Activated naive CD8-positive, alpha-beta T cell treated with anti-CD3 and anti-CD28 coated beads, Interleukin-2, amount 10 ng/mL, durations not matched to agents 7 days and 5 days (primary cell): ENCODE results near the gene MAN1A1. TPM values are rescaled to one million over a fixed set of nuclear protein-coding genes. Genes with fewer than 3 reads are reported as not detected.

Experiments used
- ATAC-seq: fragments of 150-1000 bp; cut with Tn5 transposase; one replicate; pipeline ENCODE4 v1.10.0; 2021; ENCODE audit warnings: low read depth, moderate library complexity
- POLR2A ChIA-PET: fragments of 350-600 bp; sonication (Branson Sonifier 250); formaldehyde crosslinking; loops from one replicate; lab custom pipeline; 2021; ENCODE audit warnings: antibody characterized with exemption; lab: Charles Lee
- DNase-seq: peaks from one replicate; pipeline ENCODE4 v3.0.0; 2021
- H3K27ac Mint-ChIP-seq: one replicate; pipeline ENCODE4 v1.8.0; 2022; ENCODE audit warnings: mild to moderate bottlenecking, mixed read lengths
- H3K27me3 Mint-ChIP-seq: one replicate; pipeline ENCODE4 v1.8.0; 2022; ENCODE audit warnings: mild to moderate bottlenecking, moderate library complexity, mixed read lengths
- H3K36me3 Mint-ChIP-seq: one replicate; pipeline ENCODE4 v1.8.0; 2021; ENCODE audit warnings: mild to moderate bottlenecking, mixed read lengths
- H3K4me1 Mint-ChIP-seq: one replicate; pipeline ENCODE4 v1.8.0; 2021; ENCODE audit warnings: mixed read lengths
- H3K4me3 Mint-ChIP-seq: one replicate; pipeline ENCODE4 v1.8.0; 2022; ENCODE audit warnings: mild to moderate bottlenecking, moderate library complexity, mixed read lengths
- H3K9me3 Mint-ChIP-seq: one replicate; pipeline ENCODE4 v1.8.0; 2021; ENCODE audit warnings: mixed read lengths
- total RNA-seq, 2 experiments: library from RNA; stranded (reverse); gene quantifications; one replicate each; pipeline ENCODE4 v1.2.3, GENCODE V29; 2021

Gene MAN1A1
- total RNA-seq, 2 experiments from 2014 or later = 19.2 to 19.5 TPM

DNA sequence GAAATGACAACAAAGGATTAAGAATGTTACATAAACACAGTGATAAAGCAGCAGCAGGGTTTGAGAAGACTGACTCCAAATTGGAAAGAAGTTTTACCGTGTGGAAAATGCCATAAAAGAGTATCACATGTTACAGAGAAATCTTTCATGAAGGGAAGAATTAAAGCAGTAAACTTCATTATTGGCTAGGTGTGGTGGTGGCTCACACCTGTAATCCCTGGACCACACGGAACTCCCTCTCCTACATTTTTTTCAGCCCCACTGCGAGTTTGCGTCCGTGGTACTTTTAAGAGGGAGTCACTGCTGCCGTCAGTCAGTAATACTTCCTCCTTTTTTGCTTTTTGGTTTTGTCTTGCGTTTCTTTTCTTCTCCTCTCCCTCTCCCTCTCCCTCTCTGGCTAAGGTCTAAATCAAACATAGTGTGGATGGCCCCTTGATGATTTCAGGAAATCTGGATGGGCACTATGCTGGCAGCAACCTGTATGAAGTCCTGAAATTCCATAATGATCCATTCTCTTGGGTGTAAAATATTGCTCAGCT is 112.3 kb downstream of the MAN1A1 start:
- no peaks in the 10 kb centered on the region for H3K4me1 Mint-ChIP-seq
- no peak overlapping the region for H3K4me3 Mint-ChIP-seq
- H3K27ac Mint-ChIP-seq = no peak overlapping the region
- POLR2A ChIA-PET = no interaction called here
- peaks cover 25% of the 10 kb centered on the region for H3K36me3 Mint-ChIP-seq
- H3K27me3 Mint-ChIP-seq = no peaks in the 10 kb centered on the region
- H3K9me3 Mint-ChIP-seq = no peaks in the 10 kb centered on the region
- no peak for DNase-seq
- no peak for ATAC-seq

DNA sequence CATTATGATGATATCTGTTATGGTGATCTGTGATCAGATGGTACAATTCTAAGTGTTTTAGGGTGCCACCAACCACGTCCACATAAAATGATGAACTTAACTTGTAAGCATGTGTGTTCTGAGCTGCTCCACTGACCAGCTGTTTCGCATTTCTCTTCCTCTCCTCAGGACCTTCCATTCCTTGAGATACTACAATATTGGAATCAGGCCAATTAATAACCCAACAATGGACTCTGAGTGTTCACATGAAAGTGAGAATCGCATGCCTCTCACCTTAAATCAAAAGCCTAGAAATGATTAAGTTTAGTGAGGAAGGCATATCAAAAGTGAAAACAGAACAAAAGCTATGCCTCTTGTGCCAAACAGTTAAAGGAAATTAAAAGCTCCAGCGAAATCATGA is 114.6 kb downstream of the MAN1A1 start:
- H3K27me3 Mint-ChIP-seq = no peaks in the 10 kb centered on the region
- H3K27ac Mint-ChIP-seq = no peak overlapping the region
- POLR2A ChIA-PET = no interaction called here
- H3K9me3 Mint-ChIP-seq = no peaks in the 10 kb centered on the region
- no peak for ATAC-seq
- no peaks in the 10 kb centered on the region for H3K4me1 Mint-ChIP-seq
- peaks cover 33% of the 10 kb centered on the region for H3K36me3 Mint-ChIP-seq
- no peak overlapping the region for H3K4me3 Mint-ChIP-seq
- no peak for DNase-seq

DNA sequence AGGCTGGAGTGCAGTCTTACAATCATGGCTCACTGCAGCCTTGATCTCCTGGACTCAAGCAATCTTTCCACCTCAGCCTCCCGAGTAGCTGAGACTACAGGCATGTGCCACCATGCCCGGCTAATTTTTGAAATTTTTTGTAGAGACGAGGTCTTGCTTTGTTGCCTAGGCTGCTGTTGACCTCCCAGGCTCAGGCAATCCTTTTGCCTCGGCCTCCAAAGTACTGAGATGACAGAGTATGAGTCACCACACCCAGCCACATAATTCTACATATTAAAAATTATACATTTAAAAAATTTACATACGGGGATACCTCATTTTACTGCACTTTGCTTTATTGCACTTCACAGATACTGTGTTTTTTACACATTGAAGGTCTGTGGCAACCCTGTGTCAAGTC is 115.1 kb downstream of the MAN1A1 start:
- Mint-ChIP-seq H3K9me3 (no peaks in the 10 kb centered on the region), H3K4me1 (no peaks in the 10 kb centered on the region), H3K27ac (peak overlapping the region; percentile 23), H3K4me3 (no peak overlapping the region), H3K27me3 (no peaks in the 10 kb centered on the region), H3K36me3 (peaks cover 33% of the 10 kb centered on the region)
- DNase-seq = no peak
- POLR2A ChIA-PET = no interaction called here
- ATAC-seq = no peak

DNA sequence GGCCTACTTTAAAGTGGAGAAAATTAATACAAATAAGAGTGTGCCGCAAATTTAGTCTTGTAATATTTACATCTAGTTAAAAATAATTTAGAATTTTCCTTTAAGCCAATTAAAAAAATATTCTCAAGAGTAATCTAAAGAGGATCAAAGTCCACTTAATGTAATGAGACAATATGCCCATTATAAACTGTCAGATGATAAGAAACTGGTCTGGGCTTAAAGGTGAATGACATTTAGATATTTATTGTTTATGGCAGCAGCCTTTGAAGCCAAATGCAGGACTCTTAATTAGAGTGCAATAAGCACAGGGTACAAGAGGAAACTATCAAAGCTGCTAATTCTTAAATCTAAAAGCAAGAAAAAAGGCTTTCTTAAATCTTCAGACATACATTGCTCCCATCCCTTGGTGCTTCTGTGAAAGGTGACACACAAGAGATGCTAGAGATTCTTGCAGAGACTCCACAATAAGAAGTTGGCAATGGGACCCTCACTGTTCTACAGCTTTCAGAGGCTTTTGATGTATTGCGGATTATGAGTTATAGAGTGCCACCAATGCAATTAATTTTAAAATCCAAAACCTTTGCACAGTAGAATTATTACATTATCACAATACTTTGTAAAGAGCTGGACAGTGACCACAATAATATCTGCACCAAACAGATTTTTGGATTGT is 116.1 kb downstream of the MAN1A1 start:
- Mint-ChIP-seq H3K27me3 (no peaks in the 10 kb centered on the region), H3K27ac (no peak overlapping the region), H3K9me3 (no peaks in the 10 kb centered on the region), H3K36me3 (peaks cover 33% of the 10 kb centered on the region), H3K4me3 (no peak overlapping the region), H3K4me1 (no peaks in the 10 kb centered on the region)
- POLR2A ChIA-PET = no interaction called here
- no peak for DNase-seq
- no peak for ATAC-seq

DNA sequence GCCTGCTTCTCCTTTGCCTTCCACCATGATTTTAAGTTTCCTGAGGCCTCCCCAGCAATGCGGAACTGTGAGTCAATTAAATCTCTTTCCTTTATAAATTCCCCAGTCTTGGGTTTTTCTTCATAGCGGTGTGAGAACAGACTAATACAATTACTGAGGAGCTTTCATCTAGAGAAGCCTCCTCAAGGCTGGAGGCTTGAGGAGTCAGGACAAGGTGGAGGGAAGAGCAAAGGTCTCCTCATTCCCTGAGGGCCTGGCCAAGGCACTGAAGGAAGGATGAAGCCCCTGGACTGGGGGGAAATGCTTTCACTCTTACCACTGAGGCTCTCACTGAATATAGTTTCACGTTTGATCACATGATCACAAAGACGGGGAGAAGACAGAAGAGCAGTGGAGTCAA is 118.2 kb downstream of the MAN1A1 start:
- no peaks in the 10 kb centered on the region for H3K4me1 Mint-ChIP-seq
- ATAC-seq = no peak
- POLR2A ChIA-PET = no interaction called here
- H3K27ac Mint-ChIP-seq = no peak overlapping the region
- DNase-seq = no peak
- H3K36me3 Mint-ChIP-seq = peaks cover 23% of the 10 kb centered on the region
- no peak overlapping the region for H3K4me3 Mint-ChIP-seq
- H3K9me3 Mint-ChIP-seq = no peaks in the 10 kb centered on the region
- no peaks in the 10 kb centered on the region for H3K27me3 Mint-ChIP-seq

DNA sequence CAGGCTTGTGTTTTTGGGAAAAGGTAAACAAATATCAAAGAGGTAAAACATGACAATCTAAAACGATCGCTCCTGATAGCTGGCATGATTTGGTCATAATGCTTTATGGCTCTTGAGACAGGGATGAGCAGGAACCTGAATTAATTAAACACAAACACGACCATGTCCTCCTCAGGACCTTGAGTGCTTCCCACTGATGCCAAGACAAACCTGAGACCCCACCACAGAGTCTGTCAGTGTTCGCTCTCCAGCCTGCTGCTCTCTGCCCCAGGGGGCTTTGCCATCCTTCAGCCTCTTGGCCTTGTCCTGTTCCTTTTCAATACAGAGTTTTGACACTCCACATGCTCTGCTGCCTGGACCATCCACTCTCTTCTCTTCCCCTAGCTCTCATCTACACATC is 119.4 kb downstream of the MAN1A1 start:
- Mint-ChIP-seq H3K4me3 (no peak overlapping the region), H3K4me1 (no peaks in the 10 kb centered on the region), H3K36me3 (peaks cover 17% of the 10 kb centered on the region), H3K9me3 (no peaks in the 10 kb centered on the region), H3K27me3 (no peaks in the 10 kb centered on the region), H3K27ac (no peak overlapping the region)
- DNase-seq (no peak), ATAC-seq (no peak)
- POLR2A ChIA-PET = no interaction called here

DNA sequence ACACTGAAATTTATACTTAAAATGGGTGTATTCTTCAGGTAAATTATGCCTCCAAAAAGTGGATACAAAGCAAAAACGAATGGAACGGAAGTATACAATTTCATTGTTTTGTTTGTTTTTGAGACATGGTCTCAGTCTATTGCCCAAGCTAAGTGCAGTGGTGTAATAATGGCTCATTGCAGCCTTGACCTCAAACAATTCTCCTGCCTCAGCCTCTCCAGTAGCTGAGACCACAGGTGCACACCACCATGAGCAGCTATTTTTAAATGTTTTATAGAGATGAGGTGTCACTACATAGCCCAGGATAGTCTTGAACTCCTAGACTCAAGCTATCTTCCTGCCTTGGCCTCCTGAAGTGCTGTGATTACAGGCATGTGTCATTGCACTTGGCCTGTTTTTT is 122.2 kb downstream of the MAN1A1 start:
- Mint-ChIP-seq H3K27me3 (no peaks in the 10 kb centered on the region), H3K36me3 (peaks cover 12% of the 10 kb centered on the region), H3K9me3 (no peaks in the 10 kb centered on the region), H3K4me1 (peaks cover 3% of the 10 kb centered on the region), H3K4me3 (no peak overlapping the region), H3K27ac (no peak overlapping the region)
- DNase-seq = no peak
- no peak for ATAC-seq
- POLR2A ChIA-PET = no interaction called here

DNA sequence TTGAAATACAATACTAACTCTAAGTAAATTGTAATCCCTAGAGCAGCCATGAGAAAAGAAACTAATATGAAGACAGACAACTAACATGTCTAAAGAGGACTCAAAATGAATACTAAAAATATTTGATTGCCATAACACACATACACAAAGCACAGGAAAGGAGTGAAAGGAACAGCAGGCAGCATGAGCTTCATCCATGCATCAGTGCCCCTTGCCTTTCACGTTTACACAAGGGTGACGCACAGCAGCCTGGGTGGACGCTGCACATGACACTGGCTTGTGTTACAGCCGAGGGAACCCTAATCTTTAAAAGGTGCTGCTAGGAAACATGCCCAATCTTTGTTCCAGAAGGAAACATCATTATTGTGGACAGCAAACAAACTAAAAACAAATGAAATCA is 123.5 kb downstream of the MAN1A1 start:
- Mint-ChIP-seq H3K36me3 (peaks cover 13% of the 10 kb centered on the region), H3K9me3 (no peaks in the 10 kb centered on the region), H3K27ac (no peak overlapping the region), H3K4me3 (no peak overlapping the region), H3K27me3 (no peaks in the 10 kb centered on the region), H3K4me1 (peaks cover 3% of the 10 kb centered on the region)
- ATAC-seq (no peak), DNase-seq (no peak)
- POLR2A ChIA-PET = no interaction called here

DNA sequence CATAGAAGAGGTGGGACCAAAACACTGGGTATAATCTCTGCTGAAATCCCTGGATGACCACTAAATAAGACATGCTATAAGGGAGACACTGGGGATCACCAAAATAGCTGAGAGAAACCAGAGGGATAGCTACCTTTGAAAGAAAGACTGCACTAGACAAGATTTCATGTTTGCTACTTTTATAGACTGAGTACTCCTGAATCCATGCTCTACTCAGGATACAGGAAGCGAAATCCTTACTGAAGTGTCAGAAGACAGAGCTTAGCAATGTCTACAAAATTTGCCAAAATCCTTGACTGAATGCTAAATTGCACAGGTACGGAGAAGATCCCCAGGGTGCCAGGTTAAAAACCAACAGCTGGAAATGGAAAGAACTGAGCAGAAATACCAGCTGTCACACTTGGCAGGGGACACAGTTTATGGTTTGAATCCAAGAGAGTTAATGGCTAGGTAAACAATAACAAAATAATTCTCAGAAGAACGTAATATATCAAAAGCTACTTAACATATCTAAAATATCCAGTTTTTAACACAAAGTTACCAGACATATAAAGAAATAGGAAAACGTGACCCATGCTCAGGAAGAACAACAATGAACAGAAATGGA is 125.4 kb downstream of the MAN1A1 start:
- POLR2A ChIA-PET = no interaction called here
- no peaks in the 10 kb centered on the region for H3K27me3 Mint-ChIP-seq
- ATAC-seq = no peak
- H3K4me3 Mint-ChIP-seq = no peak overlapping the region
- H3K27ac Mint-ChIP-seq = no peak overlapping the region
- peaks cover 3% of the 10 kb centered on the region for H3K4me1 Mint-ChIP-seq
- H3K36me3 Mint-ChIP-seq = peaks cover 6% of the 10 kb centered on the region
- no peak for DNase-seq
- H3K9me3 Mint-ChIP-seq = no peaks in the 10 kb centered on the region

DNA sequence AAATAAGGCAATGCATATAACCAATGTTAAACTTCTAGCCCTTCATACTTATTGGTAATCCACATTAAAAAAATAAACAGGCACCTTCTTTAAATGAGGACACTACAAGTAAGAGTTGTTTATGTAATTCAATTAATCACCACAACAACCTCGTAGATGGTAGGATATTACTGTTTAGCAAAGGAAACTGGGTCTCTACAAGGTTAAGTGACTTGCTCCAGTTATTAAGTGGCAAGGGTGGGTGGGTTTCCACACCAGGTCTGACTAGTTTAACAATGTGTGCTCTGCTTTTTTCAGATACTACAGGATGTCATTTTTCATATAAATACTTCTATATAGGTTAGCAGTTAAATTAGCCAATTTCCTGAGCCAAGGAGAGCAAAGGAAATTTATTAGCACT is 129.1 kb downstream of the MAN1A1 start:
- peaks cover 3% of the 10 kb centered on the region for H3K4me1 Mint-ChIP-seq
- H3K27me3 Mint-ChIP-seq = no peaks in the 10 kb centered on the region
- H3K27ac Mint-ChIP-seq = no peak overlapping the region
- ATAC-seq (no peak), DNase-seq (no peak)
- H3K9me3 Mint-ChIP-seq = no peaks in the 10 kb centered on the region
- H3K36me3 Mint-ChIP-seq = peaks cover 11% of the 10 kb centered on the region
- no peak overlapping the region for H3K4me3 Mint-ChIP-seq
- POLR2A ChIA-PET = no interaction called here

DNA sequence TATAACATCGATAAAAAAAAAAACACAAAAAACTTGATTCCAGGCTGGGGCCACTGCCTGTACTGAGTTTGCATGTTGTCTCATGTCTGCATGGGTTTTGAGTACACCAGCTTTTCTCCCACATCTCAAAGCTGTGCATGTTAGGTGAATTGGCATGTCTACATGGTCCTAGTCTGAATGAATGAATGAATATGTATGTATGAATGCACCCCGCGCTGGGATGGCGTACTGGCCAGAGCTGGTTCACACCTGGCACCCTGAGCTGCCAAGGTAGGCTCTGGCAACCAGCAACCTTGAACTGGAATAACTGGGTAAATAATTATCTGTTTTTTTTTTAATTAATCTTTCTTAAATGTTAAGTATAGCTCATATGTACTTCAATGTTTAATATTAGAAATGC is 131.0 kb downstream of the MAN1A1 start:
- POLR2A ChIA-PET = no interaction called here
- DNase-seq (no peak), ATAC-seq (no peak)
- Mint-ChIP-seq H3K9me3 (no peaks in the 10 kb centered on the region), H3K27me3 (no peaks in the 10 kb centered on the region), H3K27ac (no peak overlapping the region), H3K36me3 (peaks cover 8% of the 10 kb centered on the region), H3K4me1 (peaks cover 3% of the 10 kb centered on the region), H3K4me3 (no peak overlapping the region)

DNA sequence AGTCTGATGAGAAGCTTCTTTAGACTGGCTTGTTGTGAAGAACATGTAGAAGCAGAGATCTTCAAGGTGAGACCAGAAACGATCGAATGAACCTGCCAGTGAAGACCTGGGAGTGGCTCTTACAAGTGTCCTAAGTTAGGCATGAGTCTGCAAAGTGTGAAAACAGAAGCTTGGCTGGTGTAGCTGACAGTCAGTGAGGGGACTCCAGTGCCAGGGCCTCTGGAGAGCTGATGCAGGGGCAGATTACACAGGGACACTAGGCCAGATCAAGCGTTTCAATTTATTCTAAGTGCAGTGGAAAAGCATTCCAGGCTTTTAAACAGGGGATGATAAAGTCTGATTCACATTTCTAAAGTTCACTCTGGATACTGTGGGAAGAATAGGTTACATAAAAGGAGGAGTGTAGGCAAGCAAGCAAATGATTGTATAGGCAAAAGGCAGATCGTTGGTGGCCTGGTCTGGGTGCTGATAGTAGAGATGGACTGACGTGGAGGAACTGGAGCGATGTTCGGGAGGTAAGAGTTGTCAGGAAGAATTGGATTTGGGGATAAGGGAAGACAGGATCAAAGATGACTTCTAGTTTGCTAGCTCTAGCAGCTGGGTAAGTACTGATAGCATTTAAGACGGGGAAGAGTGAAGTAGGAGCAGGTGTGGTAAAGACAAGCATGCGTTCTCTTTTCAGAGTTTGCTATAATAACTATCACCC is 133.5 kb downstream of the MAN1A1 start:
- H3K9me3 Mint-ChIP-seq = no peaks in the 10 kb centered on the region
- H3K27me3 Mint-ChIP-seq = no peaks in the 10 kb centered on the region
- ATAC-seq = no peak
- DNase-seq = no peak
- H3K36me3 Mint-ChIP-seq = peaks cover 4% of the 10 kb centered on the region
- no peak overlapping the region for H3K27ac Mint-ChIP-seq
- H3K4me3 Mint-ChIP-seq = no peak overlapping the region
- POLR2A ChIA-PET = no interaction called here
- no peaks in the 10 kb centered on the region for H3K4me1 Mint-ChIP-seq

DNA sequence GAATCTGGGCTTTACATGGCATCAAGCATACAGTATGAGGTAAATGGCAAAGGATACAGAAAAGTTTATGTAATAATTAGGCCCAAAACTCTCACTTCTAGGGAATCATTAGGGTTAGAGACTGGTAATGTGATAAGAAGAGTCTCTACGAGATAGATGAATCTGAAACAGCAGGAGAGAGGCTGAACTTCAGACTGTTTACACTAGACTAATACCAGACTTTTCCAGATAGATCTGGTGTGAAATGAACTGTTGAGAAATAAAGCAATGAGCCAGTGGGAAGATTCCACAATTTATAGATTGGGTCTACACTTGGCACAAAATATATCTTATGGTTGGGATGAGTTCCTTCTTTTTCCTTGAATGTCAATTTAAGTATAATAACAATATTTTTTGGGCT is 134.3 kb downstream of the MAN1A1 start:
- H3K9me3 Mint-ChIP-seq = no peaks in the 10 kb centered on the region
- no peak for ATAC-seq
- no peaks in the 10 kb centered on the region for H3K27me3 Mint-ChIP-seq
- peaks cover 4% of the 10 kb centered on the region for H3K36me3 Mint-ChIP-seq
- no peak for DNase-seq
- POLR2A ChIA-PET = no interaction called here
- H3K4me3 Mint-ChIP-seq = no peak overlapping the region
- no peak overlapping the region for H3K27ac Mint-ChIP-seq
- no peaks in the 10 kb centered on the region for H3K4me1 Mint-ChIP-seq

DNA sequence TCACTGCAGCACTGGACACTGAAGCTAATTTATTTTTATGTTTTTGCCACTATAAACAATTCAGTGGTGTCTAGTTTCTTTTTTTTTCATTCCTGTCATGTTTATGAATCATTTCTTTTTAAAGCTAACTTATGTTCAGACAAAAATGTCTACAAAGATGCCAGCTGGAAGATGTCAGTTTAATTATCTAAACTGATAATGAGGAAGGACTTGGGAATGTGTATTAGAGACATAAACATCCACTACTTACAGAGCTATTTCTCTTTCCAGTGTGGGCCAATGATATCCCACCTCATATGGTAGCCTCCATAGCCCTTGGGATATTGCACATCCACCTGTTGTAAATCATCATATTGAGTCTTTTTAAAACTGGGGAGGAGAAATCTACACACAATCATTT is 139.0 kb downstream of the MAN1A1 start:
- H3K4me1 Mint-ChIP-seq = peaks cover 10% of the 10 kb centered on the region
- peaks cover 12% of the 10 kb centered on the region for H3K36me3 Mint-ChIP-seq
- H3K4me3 Mint-ChIP-seq = no peak overlapping the region
- DNase-seq (no peak), ATAC-seq (no peak)
- POLR2A ChIA-PET = no interaction called here
- H3K27me3 Mint-ChIP-seq = no peaks in the 10 kb centered on the region
- H3K9me3 Mint-ChIP-seq = no peaks in the 10 kb centered on the region
- no peak overlapping the region for H3K27ac Mint-ChIP-seq
